NT2/D1 (cell line): ENCODE measurements around the gene LCE4A.
"Not testable (repeated sequence)": the region's sequence is repeated elsewhere in the genome, so short reads cannot be mapped to it uniquely, and the experiment has no call there.

Source experiments
- DNase-seq: peaks from one replicate; pipeline ENCODE4 v3.0.0-alpha.2; 2011; ENCODE audit warnings: low read depth, low spot score
- H3K27me3 ChIP-seq: 2 replicates; pipeline ENCODE4 v1.6.0; 2011; ENCODE audit warnings: mild to moderate bottlenecking; ENCODE audit not compliant: insufficient read length, insufficient read depth
- H3K36me3 ChIP-seq: 2 replicates; pipeline ENCODE4 v1.6.1; 2011; ENCODE audit warnings: mild to moderate bottlenecking, low read length, mixed read lengths; ENCODE audit not compliant: insufficient read depth, insufficient read length
- H3K4me1 ChIP-seq: 2 replicates; pipeline ENCODE4 v1.5.1; 2011; ENCODE audit not compliant: insufficient read depth, insufficient read length
- H3K4me3 ChIP-seq: 2 replicates; pipeline ENCODE4 v1.5.1; 2011; ENCODE audit warnings: low read depth; ENCODE audit not compliant: insufficient read length
- H3K9ac ChIP-seq: 2 replicates; pipeline ENCODE4 v1.6.0; 2011; ENCODE audit warnings: low read depth; ENCODE audit not compliant: insufficient read length
- H3K9me3 ChIP-seq: 2 replicates; pipeline ENCODE4 v1.5.1; 2011; ENCODE audit warnings: mild to moderate bottlenecking, low read length; ENCODE audit not compliant: insufficient read depth
- SUZ12 ChIP-seq: IDR thresholded peaks from 2 replicates; pipeline ENCODE4 v1.6.1; 2011; ENCODE audit not compliant: insufficient read length, insufficient read depth; ENCODE audit errors: extremely low read depth
- YY1 ChIP-seq: IDR thresholded peaks from 2 replicates; pipeline ENCODE4 v1.6.1; 2011; ENCODE audit not compliant: insufficient read length, insufficient read depth
- ZNF274 ChIP-seq: IDR thresholded peaks from 2 replicates; pipeline ENCODE4 v1.6.1; 2011; ENCODE audit warnings: mild to moderate bottlenecking, low read depth, low read length

Gene LCE4A

DNA sequence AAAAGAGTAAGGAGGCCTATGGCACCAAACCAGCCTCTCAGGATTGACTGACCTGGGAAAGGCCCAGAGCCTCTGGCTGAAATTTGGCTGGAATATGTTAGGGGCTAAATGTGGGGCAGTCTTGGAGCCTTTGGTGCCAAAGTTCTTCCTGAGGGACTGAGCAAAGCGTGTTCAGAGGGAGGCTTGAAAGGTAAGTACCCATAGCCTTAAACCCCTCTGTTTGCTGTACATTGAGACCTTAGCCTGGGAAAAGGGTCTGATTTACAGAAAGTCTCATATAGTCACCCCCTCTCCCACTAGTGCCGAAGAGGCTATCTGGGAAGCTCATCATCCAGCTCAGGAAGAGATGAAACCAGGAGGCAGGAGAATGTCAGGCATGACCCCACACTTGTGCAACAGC, at the start of gene LCE4A:
Gene LCE4A, plus strand, starts transcription at position 301 of the 400 bp plus-strand sequence. CDS start 916 bp downstream, outside the sequence.
- no peaks in the 10 kb centered on the region for H3K27me3 ChIP-seq

GRCh38 chr1:152658649-152659048, 49.3 kb upstream of the LCE4A start:
- Histone ChIP-seq H3K4me3 (no peak overlapping the region), H3K36me3 (no peaks in the 10 kb centered on the region), H3K9me3 (no peaks in the 10 kb centered on the region), H3K27me3 (no peaks in the 10 kb centered on the region), H3K4me1 (no peaks in the 10 kb centered on the region), H3K9ac (no peak overlapping the region)
- no peak for DNase-seq
- TF ChIP-seq ZNF274 = no peak

More for the DNA sequence above, at the start of gene LCE4A:
- DNase-seq = no peak
- TF ChIP-seq ZNF274 (no peak), YY1 (no peak), SUZ12 (no peak)
- no peak within 1 kb of the TSS for H3K4me3 ChIP-seq
- H3K9me3 ChIP-seq = no peaks in the 10 kb centered on the region
- no peaks in the 10 kb centered on the region for H3K36me3 ChIP-seq
- H3K9ac ChIP-seq = no peak within 1 kb of the TSS
- H3K4me1 ChIP-seq = no peaks in the 10 kb centered on the region

DNA sequence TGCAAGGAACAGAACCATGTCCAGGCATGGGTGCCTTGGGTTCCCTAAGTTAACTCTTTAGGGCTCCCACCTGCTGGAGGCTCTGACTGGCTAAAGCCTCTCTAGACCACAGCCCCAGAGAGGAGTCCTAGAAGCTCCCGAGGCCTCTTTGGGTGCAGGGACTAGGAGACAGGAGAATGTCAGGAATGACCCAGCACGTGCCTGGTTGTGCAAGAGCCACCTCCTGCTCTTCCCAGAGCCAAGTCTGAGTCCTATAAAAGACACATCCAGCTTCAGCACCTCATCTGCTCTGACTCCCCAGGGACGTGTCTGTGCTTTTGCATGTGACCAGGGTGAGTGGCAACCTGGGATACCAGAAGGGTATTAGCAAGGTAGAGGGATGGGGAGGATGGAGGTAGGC, 44.9 kb upstream of the LCE4A start, which contains the start of gene LCE2D:
Gene LCE2D, plus strand, starts transcription at position 283 of the 400 bp plus-strand sequence. CDS start 726 bp downstream, outside the sequence.
- no peak for DNase-seq
- Histone ChIP-seq H3K9me3 (no peaks in the 10 kb centered on the region), H3K4me1 (no peaks in the 10 kb centered on the region), H3K36me3 (no peaks in the 10 kb centered on the region), H3K27me3 (no peaks in the 10 kb centered on the region), H3K4me3 (no peak within 1 kb of the TSS), H3K9ac (no peak within 1 kb of the TSS)
- TF ChIP-seq ZNF274 (no peak), YY1 (no peak), SUZ12 (no peak)

DNA sequence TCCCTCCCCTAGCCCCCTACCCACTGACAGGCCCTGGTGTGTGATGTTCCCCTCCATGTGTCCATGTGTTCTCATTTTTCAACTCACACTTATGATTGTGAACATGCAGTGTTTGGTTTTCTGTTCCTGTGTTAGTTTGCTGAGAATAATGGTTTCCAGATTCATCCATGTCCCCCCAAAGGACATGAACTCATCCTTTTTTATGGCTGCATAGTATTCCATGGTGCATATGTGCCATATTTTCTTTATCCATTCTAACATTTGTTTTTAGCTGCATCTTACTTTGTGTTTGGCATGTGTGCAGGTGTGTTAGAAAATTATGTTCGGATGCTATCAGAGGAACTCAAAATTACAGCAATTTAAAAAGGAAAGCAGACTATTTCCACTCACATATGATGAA, 41.8 kb upstream of the LCE4A start:
- not testable (repeated sequence) for H3K9me3 ChIP-seq, H3K4me3 ChIP-seq, H3K9ac ChIP-seq

DNA sequence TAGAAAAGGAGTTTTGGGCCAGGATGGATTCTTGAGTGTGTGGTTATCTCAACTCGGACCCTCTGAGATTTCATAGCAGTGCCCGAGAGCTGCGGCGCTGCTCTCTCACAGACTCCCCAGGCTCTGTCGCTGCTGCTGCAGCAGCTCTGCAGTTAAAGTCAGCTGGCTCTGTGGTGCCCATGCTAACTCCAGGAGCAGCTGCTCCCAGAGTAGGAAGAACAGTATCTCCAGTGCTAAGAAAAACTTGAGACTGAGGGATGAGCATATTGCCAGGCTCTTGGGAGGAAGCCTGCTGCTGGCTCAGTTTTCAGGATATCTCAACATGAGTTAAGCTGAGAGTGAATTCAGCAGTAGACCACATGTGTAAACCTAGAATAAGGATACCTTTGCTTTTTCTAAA, 40.3 kb upstream of the LCE4A start:
- H3K4me1 ChIP-seq = no peaks in the 10 kb centered on the region
- TF ChIP-seq ZNF274 (no peak), YY1 (no peak), SUZ12 (no peak)

More for the DNA sequence above, 41.8 kb upstream of the LCE4A start:
- H3K36me3 ChIP-seq, DNase-seq, H3K4me1 ChIP-seq, H3K27me3 ChIP-seq: not testable (repeated sequence)

DNA sequence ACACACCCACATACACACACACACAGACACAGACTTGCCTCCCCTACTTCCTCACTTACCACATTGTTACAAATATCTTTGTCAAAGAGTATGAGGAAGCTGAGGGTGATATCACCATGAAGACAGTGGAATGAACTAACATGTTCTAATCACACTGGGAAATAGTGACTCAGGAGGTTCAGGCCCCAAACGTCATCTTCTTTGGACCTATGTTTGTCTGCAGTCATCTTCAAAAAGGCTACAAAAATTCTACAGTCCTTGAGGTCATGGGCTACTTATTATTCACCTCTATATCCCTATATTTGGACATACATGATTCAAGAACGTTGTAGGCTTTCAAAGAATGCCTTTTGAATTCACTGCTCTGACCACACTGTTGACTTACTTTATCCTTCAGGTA, 34.9 kb upstream of the LCE4A start:
- DNase-seq = no peak
- Histone ChIP-seq H3K4me3 (no peak overlapping the region), H3K4me1 (no peaks in the 10 kb centered on the region), H3K9me3 (no peaks in the 10 kb centered on the region), H3K9ac (no peak overlapping the region), H3K27me3 (no peaks in the 10 kb centered on the region), H3K36me3 (no peaks in the 10 kb centered on the region)
- TF ChIP-seq ZNF274 (no peak), SUZ12 (no peak), YY1 (no peak)

More for the DNA sequence above, 40.3 kb upstream of the LCE4A start:
- Histone ChIP-seq H3K9ac (no peak overlapping the region), H3K4me3 (no peak overlapping the region), H3K36me3 (no peaks in the 10 kb centered on the region), H3K9me3 (no peaks in the 10 kb centered on the region), H3K27me3 (no peaks in the 10 kb centered on the region)
- DNase-seq = no peak

GRCh38 chr1:152674983-152675382, 33.0 kb upstream of the LCE4A start, which contains the start of gene LCE2C:
Gene LCE2C (plus strand): TSS chr1:152675279. CDS start chr1:152676016, 737 bp downstream.
- not testable (repeated sequence) for H3K4me3 ChIP-seq, H3K4me1 ChIP-seq, H3K27me3 ChIP-seq, H3K9ac ChIP-seq, DNase-seq, H3K36me3 ChIP-seq, H3K9me3 ChIP-seq

- Histone ChIP-seq H3K27me3 (no peaks in the 10 kb centered on the region), H3K36me3 (no peaks in the 10 kb centered on the region), H3K4me1 (no peaks in the 10 kb centered on the region), H3K9me3 (no peaks in the 10 kb centered on the region), H3K9ac (no peak overlapping the region), H3K4me3 (no peak overlapping the region)
- no peak for TF ChIP-seq YY1
- no peak for TF ChIP-seq SUZ12
- TF ChIP-seq ZNF274 = no peak
- no peak for DNase-seq
Observed at GRCh38 chr1:152679459-152679858, 28.5 kb upstream of the LCE4A start.
